GM21786 (cell line): ENCODE data around the gene ARSI.

Experiments
- ATAC-seq: cut with Tn5 transposase; IDR thresholded peaks from one replicate; pipeline ENCODE4 v1.9.1; 2021; ENCODE audit not compliant: unreplicated experiment

ARSI gene

DNA sequence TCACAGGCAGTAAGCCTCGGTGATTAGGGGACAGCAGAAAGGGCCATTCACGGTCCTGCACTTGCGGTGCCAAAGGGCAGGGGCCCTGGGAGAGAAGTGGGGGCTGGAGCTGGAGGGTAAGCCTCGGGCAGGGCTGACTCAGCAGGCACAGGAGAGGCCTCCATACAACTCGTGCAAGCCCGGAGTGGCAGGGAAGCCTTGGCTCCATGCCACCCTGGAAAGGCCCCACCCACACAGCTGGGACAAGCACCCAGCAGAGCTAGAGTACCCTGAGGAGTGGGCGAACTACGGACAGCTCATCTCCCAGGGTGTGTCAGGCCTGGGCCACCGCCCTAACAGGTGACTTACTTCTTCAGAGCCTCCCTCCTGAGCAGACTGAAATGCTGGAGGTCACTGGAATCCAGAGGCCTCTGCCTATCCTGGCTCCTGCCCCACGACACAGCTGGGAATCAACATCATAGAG lies 7.5 kb downstream of the ARSI start:
- ATAC-seq, result no peak

GRCh38 chr5:150294551-150295071 lies 8.1 kb downstream of the ARSI start:
- no peak for ATAC-seq

DNA sequence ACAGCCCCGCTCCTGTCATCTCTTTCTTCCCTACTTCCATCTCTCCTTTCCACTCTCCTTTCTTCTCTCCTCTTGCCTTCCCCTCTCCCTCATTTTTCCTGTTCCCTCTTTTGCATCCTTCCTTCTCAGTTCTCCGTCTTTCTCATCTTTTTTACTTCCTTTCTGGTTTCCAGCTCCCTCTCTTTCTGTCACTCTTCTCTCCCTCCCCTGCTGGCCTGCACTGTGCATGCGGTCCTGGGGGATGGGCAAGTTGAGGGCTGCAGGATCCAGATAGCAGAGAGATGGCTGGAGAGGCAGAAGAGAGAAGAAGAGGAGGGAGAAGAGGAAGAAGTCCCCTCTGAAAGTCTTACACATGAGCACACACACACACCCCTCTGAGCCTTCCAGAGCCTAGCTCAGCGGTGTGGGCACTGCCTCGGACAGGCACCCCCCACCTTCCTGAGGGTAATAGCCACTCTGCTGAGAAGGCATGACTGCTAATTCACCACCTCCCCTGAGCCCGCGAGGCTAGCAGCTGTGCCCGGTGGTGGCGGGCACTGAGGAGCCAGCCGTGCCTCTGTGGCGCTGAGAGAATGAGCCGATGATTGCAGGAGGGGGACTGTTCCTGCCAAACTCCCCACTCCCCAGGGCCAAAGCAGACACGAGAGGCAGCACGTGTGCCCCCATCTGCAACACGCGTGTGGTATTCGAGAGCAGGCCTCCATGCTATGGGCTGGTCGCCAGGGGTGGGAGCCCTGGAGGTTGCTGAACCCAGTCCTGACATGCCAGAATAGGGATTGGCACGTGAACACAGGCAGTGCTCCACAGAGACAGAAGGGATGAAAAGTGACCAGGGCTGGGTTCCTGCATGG lies 9.4 kb downstream of the ARSI start:
- no peak for ATAC-seq

DNA sequence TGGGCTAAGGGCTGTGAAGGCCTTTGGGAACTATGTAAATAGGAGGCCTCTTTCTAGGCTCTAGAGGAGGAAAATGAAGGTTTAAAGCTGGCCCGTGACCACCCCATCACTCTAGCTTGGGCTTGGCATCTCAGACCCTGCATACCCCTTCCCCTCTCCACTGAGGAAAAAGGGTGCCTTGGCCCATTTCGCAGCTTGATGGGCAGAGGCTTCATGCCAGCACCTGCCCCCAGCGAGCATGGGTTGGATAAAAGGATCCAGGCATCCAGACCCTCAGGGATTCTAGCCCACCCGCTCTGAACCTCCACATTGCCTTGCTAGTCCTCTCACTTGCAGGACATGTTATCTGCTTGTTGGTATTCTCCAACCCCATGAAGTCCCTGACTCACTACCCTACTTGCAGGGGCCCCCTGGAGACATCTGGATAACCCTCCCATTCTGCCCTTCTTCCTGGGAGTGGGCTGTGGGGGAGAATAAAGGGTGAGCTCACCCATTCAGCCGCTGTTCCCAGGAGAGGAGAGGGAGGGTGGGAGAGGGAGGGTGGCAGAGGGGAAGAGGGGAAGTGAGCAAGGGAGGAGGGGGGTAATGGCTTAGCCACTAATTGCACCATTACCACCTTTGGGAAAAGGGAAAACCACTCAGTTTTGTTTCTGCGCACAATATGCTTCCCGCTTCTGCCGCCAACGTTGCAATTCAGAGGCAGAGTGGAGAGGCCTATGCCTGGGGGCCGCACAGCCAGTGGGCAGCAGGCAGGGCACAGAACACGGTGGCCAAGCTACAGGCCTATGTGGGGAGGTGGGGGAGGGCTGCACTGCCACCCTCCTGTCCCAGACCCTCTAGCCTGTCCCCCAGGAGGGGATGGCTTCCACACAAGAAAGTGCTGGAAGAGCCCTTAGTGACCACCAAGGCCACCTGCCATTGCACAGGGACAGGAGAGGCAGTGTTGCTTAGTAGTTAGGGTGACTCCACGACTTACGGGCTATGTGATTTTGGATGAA lies 11.0 kb downstream of the ARSI start:
- no peak for ATAC-seq

DNA sequence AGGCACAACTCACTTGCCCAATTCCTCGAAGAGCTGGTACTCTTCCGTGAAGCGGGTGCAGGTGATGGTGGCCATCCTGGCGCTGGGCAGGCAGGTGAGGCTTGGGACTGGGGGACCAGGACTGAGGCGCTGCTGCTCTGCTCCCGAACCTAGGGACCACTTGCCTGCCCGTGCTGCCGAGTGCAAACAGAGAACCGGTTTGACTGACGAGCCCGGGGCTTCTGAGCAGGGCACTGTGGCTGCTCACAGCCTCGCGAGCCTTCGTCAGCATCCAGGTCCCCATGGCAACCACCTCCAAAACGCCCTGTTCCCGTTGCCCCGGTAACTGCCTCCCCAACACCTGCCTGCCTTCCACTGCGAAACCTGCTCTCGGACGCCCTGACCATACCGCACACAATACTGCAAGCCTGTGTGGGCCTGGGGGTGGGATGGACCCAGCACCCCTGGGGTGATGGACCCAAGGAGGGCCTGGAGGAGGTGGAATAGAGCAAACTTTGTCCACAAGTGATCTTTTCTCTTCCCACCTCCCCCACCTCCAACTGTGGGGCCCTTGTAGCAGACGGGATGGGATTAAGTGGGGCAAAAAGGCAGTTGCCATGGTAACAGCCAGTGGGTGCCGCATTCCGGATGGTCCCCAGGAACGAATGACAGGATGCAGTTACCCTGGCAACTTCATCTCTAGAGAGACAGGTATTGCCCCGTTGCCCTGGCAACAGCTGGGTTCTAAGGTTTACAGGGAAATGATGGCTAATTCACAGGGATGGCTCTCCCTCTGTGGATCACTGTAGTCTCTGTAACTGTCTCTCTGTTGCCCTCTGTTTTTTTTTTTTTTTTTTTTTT lies 12.9 kb downstream of the ARSI start, which contains the start of gene CAMK2A:
TSS of gene CAMK2A (minus strand) at position 223 of the 840 bp plus-strand sequence. CDS start at position 75, 148 bp downstream.
- ATAC-seq, result no peak

- no peak for ATAC-seq
Measured at GRCh38 chr5:150288791-150289190, 13.9 kb downstream of the ARSI start.

- no peak for ATAC-seq
Measured at GRCh38 chr5:150288361-150288760, 14.3 kb downstream of the ARSI start.

DNA sequence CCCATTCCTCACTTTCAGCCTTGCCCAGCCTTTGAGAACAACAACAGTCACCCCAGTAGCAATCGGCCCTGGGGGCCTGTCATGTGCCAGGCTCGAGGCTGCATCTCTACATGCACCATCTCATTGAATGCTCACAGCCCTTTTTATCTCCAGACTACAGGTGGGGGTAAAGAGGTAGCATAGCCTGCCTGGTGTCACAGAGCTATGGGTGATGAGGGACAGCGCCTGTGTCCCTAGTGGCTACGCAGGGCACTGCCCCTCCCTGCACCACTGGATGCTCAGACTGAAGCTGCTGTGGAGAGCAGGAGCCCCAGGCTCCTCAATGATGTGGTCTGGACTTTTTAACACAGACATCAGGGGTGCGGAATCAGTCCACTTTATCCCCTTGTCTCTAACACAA lies 15.9 kb downstream of the ARSI start:
- peak; percentile 43 for ATAC-seq

GRCh38 chr5:150285114-150285513 lies 17.6 kb downstream of the ARSI start:
- no peak for ATAC-seq

DNA sequence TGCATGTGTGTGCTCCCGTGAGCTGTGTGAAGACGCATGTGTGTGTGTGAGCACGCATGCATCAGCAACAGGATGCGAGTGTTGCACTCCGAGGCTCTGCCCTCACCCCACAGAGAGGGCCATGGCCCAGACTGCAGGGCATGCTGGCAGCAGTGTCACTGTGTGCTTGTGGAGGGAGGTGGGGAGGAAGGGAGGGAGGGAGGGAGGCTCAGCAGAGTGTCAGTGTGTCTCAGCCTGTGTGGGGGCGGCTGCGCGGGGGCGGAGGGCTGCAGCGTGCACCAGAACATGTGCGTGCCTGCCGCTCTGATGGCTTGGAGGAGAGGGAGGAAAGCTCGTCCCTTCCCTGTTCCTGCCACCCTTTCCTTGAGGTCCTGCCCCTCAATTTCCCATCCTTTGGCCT lies 18.4 kb downstream of the ARSI start:
- ATAC-seq, result no peak

DNA sequence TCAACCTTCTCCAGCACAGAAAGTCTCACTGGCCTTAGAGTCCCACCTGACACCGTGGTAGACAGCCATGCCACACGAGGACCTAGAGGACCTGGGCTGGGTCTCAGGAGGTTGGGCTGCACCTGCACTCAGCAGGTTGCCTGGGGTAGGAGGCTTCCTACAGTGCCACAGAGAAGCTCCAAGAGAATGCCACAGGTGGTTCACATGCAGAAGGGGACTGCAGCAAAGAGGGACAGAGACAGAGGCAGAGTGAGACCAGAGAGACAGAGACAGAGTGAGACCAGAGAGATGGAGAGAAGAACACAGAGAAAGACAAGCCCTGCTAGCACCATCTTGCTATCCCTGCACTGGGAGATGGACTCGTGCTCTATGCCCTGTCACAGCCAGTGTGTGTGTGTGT lies 18.8 kb downstream of the ARSI start:
- ATAC-seq, result no peak

GRCh38 chr5:150281987-150282386 lies 20.7 kb downstream of the ARSI start:
- no peak for ATAC-seq

DNA sequence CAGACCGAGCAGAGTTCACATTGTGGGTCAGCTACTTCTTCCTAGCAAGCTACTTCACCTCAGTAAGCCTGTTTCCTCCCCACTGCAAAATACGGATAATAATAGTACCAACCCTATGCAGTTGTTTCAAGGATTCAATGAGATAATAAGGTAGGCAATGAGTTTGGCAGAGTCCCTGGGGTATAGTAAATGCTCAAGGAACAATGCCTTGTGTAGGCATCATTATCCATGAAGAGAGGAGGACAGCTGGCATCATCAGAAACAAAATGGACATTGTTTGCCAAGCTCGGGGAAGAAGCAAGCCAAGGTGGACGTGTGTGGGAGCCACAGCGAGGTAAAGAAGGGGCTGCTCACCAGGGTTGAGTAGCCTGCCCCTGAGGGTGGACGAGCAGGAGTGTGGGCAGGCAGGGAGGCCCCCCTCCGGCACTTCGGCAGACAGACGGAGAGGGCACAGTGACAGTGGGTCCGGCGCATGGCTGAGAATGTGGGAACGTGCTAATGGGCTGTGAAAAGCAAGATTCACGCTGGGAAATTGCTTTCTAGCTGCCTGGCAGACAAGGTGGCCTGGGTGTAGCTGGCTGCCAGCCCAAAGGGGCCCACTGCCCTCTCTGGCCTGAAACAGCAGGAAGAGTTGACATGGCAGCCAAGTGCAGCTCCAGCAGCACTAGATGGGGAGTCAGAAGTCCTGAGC lies 23.2 kb downstream of the ARSI start:
- no peak for ATAC-seq

DNA sequence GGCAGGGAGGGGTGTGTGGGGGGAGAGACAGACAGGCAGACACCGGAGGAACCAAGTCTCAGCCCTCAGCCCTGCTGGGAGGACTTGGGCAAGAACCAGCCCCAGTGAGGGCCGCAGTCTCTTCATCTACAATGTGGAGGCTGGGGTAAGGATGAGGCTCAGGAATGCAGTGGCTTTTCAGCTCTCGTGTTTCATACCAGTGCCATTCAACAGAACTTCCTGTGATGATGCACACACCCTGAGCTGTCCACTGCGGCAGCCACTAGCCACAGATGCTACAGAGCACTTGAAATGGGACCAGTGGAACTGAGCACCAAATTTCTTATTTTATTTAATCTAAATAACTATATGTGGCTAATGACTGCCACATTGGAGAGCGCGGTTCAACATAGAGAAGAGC lies 23.8 kb downstream of the ARSI start:
- ATAC-seq, result no peak

DNA sequence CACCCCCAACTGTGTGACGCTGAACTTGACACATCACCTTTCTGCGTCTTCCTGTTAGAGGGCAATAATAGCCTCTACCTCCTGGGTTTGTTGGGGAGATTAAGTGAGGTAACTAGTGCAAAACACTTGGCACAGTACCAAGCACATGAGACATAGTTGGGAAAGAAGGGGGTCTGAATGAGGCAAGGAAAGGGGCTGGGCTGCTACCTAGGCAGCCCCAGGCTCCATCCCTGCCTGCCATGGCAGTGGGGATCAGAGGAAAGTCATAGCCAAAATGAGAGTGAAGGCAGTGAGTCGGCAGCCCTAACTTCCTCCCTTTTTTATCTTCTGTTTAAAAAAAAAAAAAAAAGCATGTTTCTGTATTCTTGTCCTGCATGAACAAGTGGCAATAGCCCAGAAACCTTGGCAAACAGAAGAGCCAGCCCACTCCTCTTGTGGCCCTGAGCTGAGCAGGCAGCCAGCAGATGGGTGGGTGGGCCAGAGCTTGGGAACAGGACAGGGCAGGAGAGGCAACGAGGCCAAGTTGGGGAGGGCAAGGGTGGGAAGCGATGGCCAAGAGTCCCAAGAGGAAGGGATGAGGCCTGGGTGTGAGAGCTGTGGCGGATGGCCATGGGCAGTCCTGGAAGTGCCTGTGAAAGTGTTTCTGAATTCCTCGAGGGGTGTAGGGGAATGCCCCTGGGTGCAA lies 24.5 kb downstream of the ARSI start:
- ATAC-seq, result no peak

- no peak for ATAC-seq
Measured at GRCh38 chr5:150277043-150277442, 25.7 kb downstream of the ARSI start.

DNA sequence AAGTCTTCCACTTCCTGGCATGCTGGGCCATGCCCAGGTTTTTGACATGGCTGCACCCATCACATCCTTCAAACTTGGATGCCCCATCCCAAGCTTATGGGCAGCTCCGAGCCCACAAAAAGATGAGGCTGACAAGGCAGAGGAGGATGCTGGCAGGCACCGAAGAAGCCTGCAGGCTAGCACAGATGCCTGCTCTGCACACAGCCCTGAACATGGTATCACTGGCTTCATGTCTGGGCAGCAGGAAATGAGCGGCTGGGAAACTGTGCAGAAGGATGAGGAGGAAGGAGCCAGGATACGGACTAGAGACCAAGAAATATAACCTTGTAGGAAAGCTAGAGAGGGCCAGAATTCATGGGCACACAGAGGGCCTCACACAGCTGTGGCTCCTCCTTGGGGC lies 27.9 kb downstream of the ARSI start:
- no peak for ATAC-seq

DNA sequence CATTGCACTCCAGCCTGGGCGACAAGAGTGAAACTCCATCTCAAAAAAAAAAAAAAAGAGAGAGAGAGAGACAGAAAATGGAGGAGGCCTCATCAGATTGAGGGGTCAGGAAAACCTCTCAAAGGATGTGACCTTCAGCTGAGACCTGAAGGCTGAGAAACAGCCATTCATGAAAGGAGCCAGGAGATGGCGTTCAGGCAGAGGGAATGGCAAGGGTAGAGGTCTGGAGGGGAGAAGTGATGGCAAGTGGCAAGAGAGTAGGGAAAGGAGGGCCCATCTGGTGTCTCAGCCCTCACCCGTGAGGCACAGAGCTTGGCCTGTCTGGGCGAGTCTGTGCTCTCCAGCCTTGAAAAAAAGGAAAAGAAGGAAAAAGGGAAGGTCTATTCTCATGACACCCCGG lies 30.2 kb downstream of the ARSI start:
- no peak for ATAC-seq

DNA sequence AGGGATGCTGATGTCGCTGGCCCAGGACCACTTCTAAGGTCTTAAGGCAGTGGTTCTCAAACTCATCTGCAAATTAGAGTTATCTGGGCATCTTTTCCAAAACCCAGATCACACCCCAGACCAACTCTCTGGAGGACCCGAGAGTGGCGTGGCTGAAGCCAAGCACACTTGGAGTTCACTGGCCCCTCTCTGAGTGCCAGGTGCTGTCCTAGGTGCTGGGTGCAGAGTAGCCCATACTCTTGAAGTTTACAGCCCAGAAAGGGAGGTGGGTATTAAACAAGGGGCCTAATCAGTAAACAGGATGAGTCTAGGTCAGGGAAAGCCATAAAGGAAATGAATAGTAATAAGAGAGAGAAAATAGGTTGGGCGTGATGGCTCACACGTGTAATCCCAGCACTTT lies 30.8 kb downstream of the ARSI start:
- no peak for ATAC-seq
